GM23338 (cell line): ENCODE data around the gene NFATC1. TPM values are rescaled to one million over a fixed set of nuclear protein-coding genes. Genes with fewer than 3 reads are reported as not detected.

Source experiments
- ATAC-seq: fragments of 200-7000 bp; cut with Tn5 transposase; 3 replicates; pipeline ENCODE4 v1.9.1; 2020
- DNase-seq: peaks from one replicate; pipeline ENCODE4 v3.0.0-alpha.2; 2015; ENCODE audit warnings: low spot score
- H2AFZ ChIP-seq: fragments of 200-600 bp; sonication (generic); 2 replicates; pipeline ENCODE4 v1.8.0; 2016; ENCODE audit warnings: antibody characterized with exemption, mild to moderate bottlenecking, moderate library complexity
- H3F3A ChIP-seq: fragments of 200-600 bp; sonication (generic); replicated peaks from 2 replicates; pipeline ENCODE4 v1.8.0; 2017; ENCODE audit warnings: antibody characterized with exemption, mixed run types, low read depth
- H3K27ac ChIP-seq: fragments of 200-600 bp; sonication (generic); 2 replicates; pipeline ENCODE4 v1.6.1; 2016; ENCODE audit warnings: low read depth
- H3K27me3 ChIP-seq: fragments of 200-600 bp; sonication (generic); 2 replicates; pipeline ENCODE4 v1.8.0; 2016; ENCODE audit warnings: mild to moderate bottlenecking, mixed run types, moderate library complexity; ENCODE audit not compliant: insufficient read depth
- H3K36me3 ChIP-seq: fragments of 200-600 bp; sonication (generic); 2 replicates; pipeline ENCODE4 v1.8.0; 2016; ENCODE audit warnings: mild to moderate bottlenecking; ENCODE audit not compliant: insufficient read depth
- H3K4me1 ChIP-seq: fragments of 200-600 bp; sonication (generic); 2 replicates; pipeline ENCODE4 v1.8.0; 2016; ENCODE audit warnings: mild to moderate bottlenecking, moderate library complexity; ENCODE audit not compliant: insufficient read depth
- H3K4me2 ChIP-seq: fragments of 200-600 bp; sonication (generic); 2 replicates; pipeline ENCODE4 v1.7.1; 2017; ENCODE audit warnings: mixed run types
- H3K4me3 ChIP-seq: fragments of 200-600 bp; sonication (generic); 2 replicates; pipeline ENCODE4 v1.6.1; 2016; ENCODE audit warnings: mixed run types
- H3K79me2 ChIP-seq: fragments of 200-600 bp; sonication (generic); replicated peaks from 2 replicates; pipeline ENCODE4 v1.8.0; 2017; ENCODE audit warnings: mild to moderate bottlenecking; ENCODE audit not compliant: insufficient read depth
- H3K9me2 ChIP-seq: fragments of 200-600 bp; sonication (generic); 2 replicates; pipeline ENCODE4 v1.8.0; 2017; ENCODE audit not compliant: insufficient read depth
- H4K20me1 ChIP-seq: fragments of 200-600 bp; sonication (generic); replicated peaks from 2 replicates; pipeline ENCODE4 v1.8.0; 2017; ENCODE audit warnings: mild to moderate bottlenecking; ENCODE audit not compliant: insufficient read depth
- H3K27ac Mint-ChIP-seq: 2 replicates; pipeline ENCODE4 v1.8.0; 2020; ENCODE audit warnings: inconsistent platforms, mild to moderate bottlenecking, moderate library complexity, mixed read lengths
- H3K27me3 Mint-ChIP-seq: 3 replicates; pipeline ENCODE4 v1.8.0; 2022; ENCODE audit warnings: low read depth, mild to moderate bottlenecking, moderate library complexity, mixed read lengths, inconsistent platforms; ENCODE audit not compliant: insufficient read depth, poor library complexity
- H3K36me3 Mint-ChIP-seq: 3 replicates; pipeline ENCODE4 v1.8.0; 2021; ENCODE audit warnings: low read depth, mild to moderate bottlenecking, inconsistent platforms, moderate library complexity, mixed read lengths
- H3K4me1 Mint-ChIP-seq: 3 replicates; pipeline ENCODE4 v1.8.0; 2020; ENCODE audit warnings: mild to moderate bottlenecking, inconsistent platforms, mixed read lengths
- H3K4me3 Mint-ChIP-seq: 3 replicates; pipeline ENCODE4 v1.8.0; 2021; ENCODE audit warnings: moderate library complexity, mild to moderate bottlenecking, inconsistent platforms, mixed read lengths
- H3K9me3 Mint-ChIP-seq: 3 replicates; pipeline ENCODE4 v1.8.0; 2020; ENCODE audit warnings: moderate library complexity, mild to moderate bottlenecking, inconsistent platforms, mixed read lengths
- CREB1 ChIP-seq: fragments of 250-450 bp; sonication (Bioruptor Pico); IDR thresholded peaks from 2 replicates; pipeline ENCODE4 v1.5.0; 2020; ENCODE audit warnings: low read depth, mild to moderate bottlenecking, moderate library complexity
- ETS1 ChIP-seq: IDR thresholded peaks from 2 replicates; pipeline ENCODE4 v1.6.1; 2016; ENCODE audit warnings: antibody characterized with exemption
- EZH2 ChIP-seq: fragments of 200-600 bp; sonication (generic); IDR thresholded peaks from one replicate; pipeline ENCODE4 v1.8.0; 2017; ENCODE audit warnings: antibody characterized with exemption, mild to moderate bottlenecking, low read depth; ENCODE audit not compliant: unreplicated experiment
- JUNB ChIP-seq: IDR thresholded peaks from one replicate; pipeline ENCODE4 v1.6.1; 2016; ENCODE audit warnings: antibody characterized with exemption; ENCODE audit not compliant: unreplicated experiment
- NANOG ChIP-seq: IDR thresholded peaks from 2 replicates; pipeline ENCODE4 v1.6.1; 2016; ENCODE audit warnings: antibody characterized with exemption, borderline replicate concordance
- POLR2AphosphoS5 ChIP-seq: IDR thresholded peaks from 2 replicates; pipeline ENCODE4 v1.6.1; 2016; ENCODE audit warnings: antibody characterized with exemption, low read depth
- STAT1 ChIP-seq: IDR thresholded peaks from one replicate; pipeline ENCODE4 v1.6.1; 2016; ENCODE audit warnings: antibody characterized with exemption; ENCODE audit not compliant: unreplicated experiment
- ZNF331 ChIP-seq: fragments of 250-450 bp; sonication (Bioruptor Pico); IDR thresholded peaks from 2 replicates; pipeline ENCODE4 v1.5.0; 2020; ENCODE audit warnings: low read depth, mild to moderate bottlenecking, moderate library complexity
- ZNF462 ChIP-seq: fragments of 250-450 bp; sonication (Bioruptor Pico); IDR thresholded peaks from 2 replicates; pipeline ENCODE4 v1.5.0; 2020; ENCODE audit warnings: mild to moderate bottlenecking, moderate library complexity
- polyA plus RNA-seq: library from polyadenylated mRNA; unstranded; fragments of >200 nt; fragmentation: Nextera tagmentation; extraction: Ambion mirVana; gene quantifications from 2 replicates; pipeline ENCODE4 v1.2.1, GENCODE V29; 2016
- total RNA-seq: library from RNA; depleted of rRNA; stranded (reverse); fragments of >200 nt; shearing (Covaris generic); gene quantifications from 2 replicates; pipeline ENCODE4 v1.2.3, GENCODE V29; 2014

Gene NFATC1
- total and polyA plus RNA-seq, 2 experiments from 2014 or later, result 3.9 to 6.4 TPM

- Mint-ChIP-seq H3K36me3 (peaks cover 29% of the 10 kb centered on the region), H3K4me3 (no peak overlapping the region), H3K9me3 (no peaks in the 10 kb centered on the region), H3K27ac (no peak overlapping the region), H3K4me1 (peaks cover 10% of the 10 kb centered on the region), H3K27me3 (peaks cover 1% of the 10 kb centered on the region)
- no peak overlapping the region for H3K27ac ChIP-seq
- no peak overlapping the region for H3K4me3 ChIP-seq
- H3F3A ChIP-seq, result no peaks in the 10 kb centered on the region
- DNase-seq (no peak), ATAC-seq (no peak)
- H3K9me2 ChIP-seq, result no peaks in the 10 kb centered on the region
- no peak overlapping the region for H3K4me2 ChIP-seq
- H3K79me2 ChIP-seq, result no peaks in the 10 kb centered on the region
- H2AFZ ChIP-seq, result no peak overlapping the region
- no peaks in the 10 kb centered on the region; the same call in 1 of the 2 replicates for H4K20me1 ChIP-seq
- peaks cover 6% of the 10 kb centered on the region; the same call in 1 of the 2 replicates for H3K4me1 ChIP-seq
- H3K27me3 ChIP-seq, result no peaks in the 10 kb centered on the region
- H3K36me3 ChIP-seq, result peaks cover 2% of the 10 kb centered on the region; the same call in 1 of the 2 replicates
- TF ChIP-seq POLR2AphosphoS5 (no peak), EZH2 (no peak), JUNB (no peak), ZNF462 (CRISPR knock-in tag) (no peak)
Observed at GRCh38 chr18:79360933-79361332, 34.8 kb upstream of the NFATC1 start.

GRCh38 chr18:79361766-79362522, 33.8 kb upstream of the NFATC1 start:
- Histone ChIP-seq H2AFZ (no peak overlapping the region), H3K36me3 (peaks cover 2% of the 10 kb centered on the region; the same call in 1 of the 2 replicates), H3K9me2 (no peaks in the 10 kb centered on the region), H3K4me1 (peaks cover 6% of the 10 kb centered on the region; the same call in 1 of the 2 replicates), H3K27me3 (no peaks in the 10 kb centered on the region), H3K4me3 (no peak overlapping the region), H3K27ac (no peak overlapping the region), H3K4me2 (no peak overlapping the region), H3F3A (no peaks in the 10 kb centered on the region), H3K79me2 (no peaks in the 10 kb centered on the region), H4K20me1 (no peaks in the 10 kb centered on the region; the same call in 1 of the 2 replicates)
- Mint-ChIP-seq H3K36me3 (peaks cover 29% of the 10 kb centered on the region), H3K4me1 (peaks cover 10% of the 10 kb centered on the region; the same call in 2 of the 3 replicates), H3K9me3 (no peaks in the 10 kb centered on the region), H3K4me3 (no peak overlapping the region), H3K27ac (no peak overlapping the region), H3K27me3 (peaks cover 5% of the 10 kb centered on the region)
- TF ChIP-seq NANOG, result no peak
- no peak for TF ChIP-seq POLR2AphosphoS5
- TF ChIP-seq JUNB, result no peak
- no peak for TF ChIP-seq ZNF331
- no peak for TF ChIP-seq EZH2
- TF ChIP-seq STAT1, result no peak
- no peak for TF ChIP-seq CREB1 (CRISPR knock-in tag)
- no peak for TF ChIP-seq ETS1
- DNase-seq (no peak), ATAC-seq (no peak)
